ENCODE measurements around the gene CSNK2A2.

Gene CSNK2A2

DNA sequence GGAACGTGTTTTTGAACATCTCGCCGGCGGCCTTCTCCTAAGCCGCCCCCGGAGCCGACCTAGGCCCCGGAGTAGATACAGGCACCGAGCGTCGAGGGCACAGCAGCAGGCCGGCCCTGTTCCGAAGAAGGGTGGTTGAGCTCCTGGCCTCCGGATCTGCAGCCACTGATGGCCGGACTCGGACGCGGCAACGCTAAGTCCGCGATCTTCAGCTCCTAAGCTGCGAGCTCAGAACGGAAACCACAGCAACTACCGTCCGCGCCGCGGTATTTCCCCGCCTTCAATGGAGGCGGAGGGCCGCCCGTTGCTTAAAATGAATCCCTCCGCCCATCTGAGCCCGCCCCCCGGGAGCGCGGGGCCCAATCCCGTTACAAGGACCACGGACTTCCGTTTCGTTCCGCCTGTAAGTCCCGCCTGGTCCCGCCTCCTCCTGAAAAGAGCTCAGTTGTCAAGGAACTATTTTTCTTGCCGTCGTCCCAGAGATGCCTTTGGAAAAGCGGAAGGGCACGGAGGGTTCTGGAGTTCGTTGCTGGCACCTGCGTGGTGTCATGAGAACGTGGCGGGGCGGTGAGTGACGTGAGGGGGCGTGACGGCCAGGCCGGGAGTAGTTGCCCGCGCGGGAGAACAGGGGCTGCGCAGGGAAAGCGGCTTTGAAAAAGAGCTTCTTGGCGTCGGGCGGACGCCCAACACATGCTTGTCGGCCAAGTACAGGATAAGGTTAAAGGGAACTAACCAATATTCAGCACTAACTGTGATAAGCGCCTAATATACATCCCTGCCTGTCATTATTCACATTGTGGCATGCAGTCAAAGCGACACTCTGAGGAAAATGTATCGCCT lies 68.6 kb downstream of the CSNK2A2 start, which contains the start of gene CFAP20:
Gene CFAP20 (minus strand): TSS at position 285 of the 840 bp plus-strand sequence. CDS start 266 bp downstream, at position 19.
- DNase-seq, result peak; percentile 98

DNA sequence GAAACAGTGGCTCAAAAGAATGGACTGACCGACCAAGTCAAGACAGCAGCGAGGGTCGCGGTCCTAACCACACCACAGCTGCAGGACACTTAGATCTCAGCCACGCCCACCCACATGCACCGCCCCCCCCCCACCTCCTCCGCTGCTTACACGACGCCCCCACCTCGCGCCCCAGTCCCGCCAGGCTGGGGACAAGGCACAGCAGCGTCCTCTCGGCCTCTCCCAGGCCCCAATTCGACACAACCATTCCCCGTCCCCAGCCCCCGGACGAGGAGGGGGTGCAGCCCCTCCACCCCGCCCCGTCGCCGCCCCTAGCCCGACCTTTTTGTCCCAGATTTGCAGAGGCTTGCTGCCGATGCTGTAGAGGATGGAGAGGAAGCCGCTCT lies 69.2 kb downstream of the CSNK2A2 start:
- DNase-seq, result peak; percentile 36

DNA sequence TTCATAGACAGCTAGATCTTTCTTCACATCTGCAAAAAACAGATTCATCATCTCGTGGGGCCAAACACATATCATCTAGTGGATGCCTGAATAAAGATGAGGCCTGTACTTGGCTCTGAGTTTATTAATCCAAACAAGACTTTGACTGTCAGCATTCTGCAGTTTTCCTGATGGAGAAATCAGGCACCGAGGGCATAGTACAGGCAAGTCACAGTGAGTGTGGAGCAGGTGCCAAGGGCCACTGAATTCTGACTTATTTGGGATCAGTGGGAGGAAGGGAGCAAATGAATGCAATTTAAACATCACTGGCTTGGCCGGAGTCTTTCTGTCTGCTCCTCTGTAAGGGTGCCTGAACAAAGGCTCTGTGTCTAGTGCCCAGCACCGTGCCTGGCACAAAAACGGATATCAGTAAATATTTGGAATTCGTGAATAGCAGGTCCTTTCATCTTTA lies 69.7 kb downstream of the CSNK2A2 start:
- DNase-seq, result no peak

DNA sequence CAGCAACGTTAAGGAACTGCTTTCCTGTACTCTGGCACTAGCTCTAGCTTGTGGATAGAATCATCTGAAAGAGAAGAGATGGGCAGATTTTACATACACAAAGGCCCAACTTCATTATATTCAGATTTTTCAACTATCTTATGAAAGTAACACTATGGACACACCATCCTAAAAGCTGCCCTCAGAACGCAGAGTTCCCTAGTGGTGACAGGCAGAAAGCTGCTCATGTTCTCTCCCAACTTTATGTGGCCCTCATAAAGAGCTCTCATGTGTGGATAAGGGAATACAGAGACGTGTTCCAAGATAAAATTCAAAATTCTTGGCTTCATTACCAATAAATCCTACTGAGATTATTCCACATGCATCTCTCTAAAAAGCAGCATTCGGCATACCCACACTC lies 70.3 kb downstream of the CSNK2A2 start:
- no peak for DNase-seq

DNA sequence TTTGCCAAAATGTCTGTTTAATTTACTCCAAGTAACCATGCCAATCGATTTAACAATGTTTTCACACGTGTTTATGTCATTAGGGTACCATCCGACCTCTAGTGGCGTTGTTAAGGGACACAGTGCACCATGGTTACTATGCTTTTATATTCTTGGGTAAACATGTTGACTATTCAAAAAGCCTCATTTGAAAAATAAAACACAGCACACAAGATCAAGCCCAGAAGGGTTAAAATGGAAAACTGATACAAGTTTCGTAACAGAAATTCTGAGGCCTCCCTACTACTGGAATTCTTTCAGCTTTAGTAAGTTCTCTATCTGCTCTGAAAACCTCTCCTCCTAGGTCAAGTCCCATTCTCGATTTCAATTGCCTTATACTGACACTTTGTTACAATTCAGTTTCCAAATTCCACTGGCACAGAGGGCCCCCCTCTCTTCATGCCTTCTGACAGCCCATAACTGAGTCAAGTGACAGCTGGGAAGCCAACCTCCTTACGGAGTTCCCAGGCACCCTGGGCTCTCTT lies 70.8 kb downstream of the CSNK2A2 start:
- DNase-seq, result peak; percentile 9

DNA sequence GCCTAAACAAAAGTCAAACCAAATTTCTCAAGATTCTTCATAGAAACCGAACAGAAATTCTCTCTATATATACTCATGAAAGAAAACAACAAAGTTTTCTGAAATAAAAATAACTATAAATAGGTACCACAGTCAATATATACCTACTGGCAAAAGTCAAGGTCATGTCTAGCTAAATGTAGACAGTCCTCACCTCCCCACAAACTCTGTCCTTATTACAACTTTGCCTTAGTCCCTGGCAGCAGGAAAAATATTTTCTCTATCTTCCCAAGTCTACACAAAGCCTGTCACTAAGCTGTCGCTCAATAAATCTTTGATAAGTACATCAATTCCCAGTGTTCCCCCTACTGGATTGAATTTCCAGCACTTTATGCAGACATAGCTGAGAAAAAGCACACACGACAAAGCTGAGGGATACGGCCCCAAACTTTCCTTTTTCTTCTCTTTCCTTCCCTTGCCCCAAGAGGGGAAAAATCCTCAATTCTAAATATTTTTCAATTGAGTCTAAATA lies 71.4 kb downstream of the CSNK2A2 start:
- no peak for DNase-seq

DNA sequence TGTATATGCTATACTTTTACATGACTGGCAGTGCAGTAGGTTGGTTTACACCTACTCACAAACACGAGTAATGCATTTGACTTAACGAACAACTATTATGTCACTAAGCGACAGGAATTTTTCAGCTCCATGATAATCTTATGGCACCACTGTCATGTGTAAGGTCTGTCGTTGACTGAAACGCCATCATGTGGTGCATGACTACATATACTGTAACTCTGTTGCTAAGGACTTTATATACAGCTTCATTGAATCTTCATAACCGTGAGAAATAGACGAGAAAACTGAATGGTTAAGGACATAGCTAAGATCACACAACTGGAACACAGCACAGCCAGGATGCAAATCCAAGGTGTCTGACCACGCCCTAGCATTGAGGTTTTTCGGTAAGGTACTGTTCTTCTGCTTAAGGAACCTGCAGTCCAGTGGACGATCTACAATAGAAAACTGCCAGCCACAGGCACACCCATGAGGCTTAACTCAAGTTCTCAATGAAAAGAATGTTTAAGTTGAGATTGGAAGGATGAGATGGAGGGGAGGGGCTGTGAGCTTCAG lies 72.0 kb downstream of the CSNK2A2 start:
- DNase-seq, result no peak

DNA sequence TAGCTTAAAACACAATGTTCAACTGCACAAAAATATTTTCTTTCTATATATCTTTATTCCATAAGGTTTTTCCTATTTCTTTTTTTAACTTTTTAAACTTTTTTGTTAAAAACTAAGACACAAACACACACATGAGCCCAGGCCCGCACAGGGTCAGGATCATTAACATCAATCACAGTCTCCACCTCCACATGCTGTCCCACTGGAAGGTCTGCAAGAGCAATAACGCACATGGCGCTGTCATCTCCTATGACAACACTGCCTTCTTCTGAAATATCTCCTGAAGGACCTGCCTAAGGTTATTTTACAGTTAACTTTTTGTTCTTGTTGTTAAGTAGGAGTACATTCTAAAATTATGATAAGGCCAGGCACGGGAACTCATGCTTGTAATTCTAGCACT lies 72.9 kb downstream of the CSNK2A2 start:
- no peak for DNase-seq

DNA sequence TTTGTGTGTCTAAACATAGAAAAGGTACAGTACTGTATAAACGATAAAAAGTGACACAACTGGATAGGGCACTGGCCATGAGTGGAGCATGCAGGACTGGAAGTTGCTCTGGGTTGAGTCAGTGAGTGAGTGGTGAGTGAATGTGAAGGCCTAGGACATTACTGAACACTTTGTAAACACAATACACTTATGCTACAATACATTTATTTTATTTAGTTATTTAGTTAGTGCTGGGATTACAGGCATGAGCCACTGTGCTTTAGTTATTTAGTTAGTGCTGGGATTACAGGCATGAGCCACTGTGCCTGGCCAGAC lies 73.3 kb downstream of the CSNK2A2 start:
- DNase-seq, result no peak

DNA sequence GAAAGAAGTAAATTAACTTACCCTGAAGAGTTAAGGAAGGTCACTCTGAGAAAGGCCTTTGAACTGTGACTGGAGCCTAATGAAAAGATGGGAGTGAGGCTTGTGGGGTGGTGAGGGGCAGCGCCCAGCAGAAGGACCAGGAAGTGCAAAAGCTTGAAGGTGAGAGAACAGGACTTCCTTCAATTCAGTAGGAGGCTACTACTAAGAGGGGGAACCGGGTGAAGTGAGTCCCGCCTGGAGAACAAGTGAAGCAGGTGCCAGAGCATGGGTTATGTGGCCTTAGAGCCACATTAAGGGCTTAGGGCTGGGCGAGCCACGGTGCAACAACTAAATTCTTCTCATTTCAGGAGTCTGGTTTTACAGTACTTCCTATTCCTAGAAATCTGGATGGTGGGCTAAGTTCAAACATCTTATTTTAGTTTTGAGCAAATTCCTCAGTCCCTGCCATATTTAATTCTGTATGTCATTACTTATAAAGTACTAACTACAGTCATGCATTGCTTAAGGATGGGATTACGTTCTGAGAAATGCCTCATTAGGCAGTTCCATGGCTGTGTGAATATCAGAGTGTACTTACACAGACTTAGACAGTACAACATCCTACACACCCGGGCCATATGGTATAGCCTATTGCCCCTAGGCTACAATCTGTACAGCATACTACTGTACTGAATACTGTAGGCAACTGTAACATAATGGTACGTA lies 73.9 kb downstream of the CSNK2A2 start:
- no peak for DNase-seq

DNA sequence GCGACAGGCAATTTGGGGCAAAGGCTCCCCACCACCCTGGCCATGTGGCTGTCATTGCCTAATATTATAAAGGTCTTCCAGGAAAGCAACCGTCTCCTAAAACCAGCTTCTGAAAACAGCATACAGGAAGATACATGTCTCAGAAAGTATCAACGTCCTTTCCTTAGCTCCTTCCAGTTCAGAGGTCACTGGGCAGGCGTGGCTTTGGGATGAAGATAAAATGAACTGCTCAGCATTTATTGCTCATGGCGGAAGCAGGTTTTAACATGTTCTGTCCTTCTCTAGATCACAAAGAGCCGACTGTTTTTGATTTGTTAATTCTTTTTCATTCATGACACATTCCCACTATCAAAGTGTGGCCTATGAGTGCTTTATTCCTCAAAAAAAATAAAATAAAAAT lies 76.8 kb downstream of the CSNK2A2 start:
- DNase-seq, result no peak

DNA sequence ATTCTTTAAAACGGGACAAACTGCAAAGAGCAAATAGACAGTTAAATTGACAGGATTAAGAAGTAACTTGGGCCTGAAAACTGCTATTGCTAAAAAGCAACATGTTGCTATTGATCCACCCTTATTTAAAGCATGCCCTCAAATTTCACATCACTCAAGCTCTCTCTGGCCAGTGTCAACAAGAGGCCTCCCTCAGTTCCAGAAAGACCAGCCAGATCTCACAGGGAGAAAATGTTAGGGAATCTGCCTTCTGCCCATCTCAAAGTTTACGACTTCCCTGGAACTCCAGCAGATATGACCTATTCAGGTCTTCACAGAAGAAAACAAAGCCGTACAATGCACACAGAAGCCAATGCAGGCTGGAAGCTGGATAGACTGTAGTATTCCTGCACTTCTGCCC lies 77.7 kb downstream of the CSNK2A2 start:
- DNase-seq, result no peak

DNA sequence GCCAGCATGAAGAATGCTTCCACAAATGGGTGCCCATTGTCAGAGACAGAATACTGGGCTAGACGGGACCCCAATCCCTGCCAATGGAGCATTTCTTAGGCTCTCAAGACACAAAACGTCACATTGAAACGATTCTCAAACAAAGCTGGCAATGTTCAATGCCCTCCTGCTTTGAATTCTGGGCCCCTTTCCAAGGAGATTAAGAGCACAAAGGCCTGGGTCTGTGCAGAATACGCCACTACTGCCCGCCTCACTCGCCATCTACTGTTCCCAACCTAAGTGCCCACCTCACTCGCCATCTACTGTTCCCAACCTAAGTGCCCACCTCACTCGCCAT lies 78.4 kb downstream of the CSNK2A2 start:
- no peak for DNase-seq

DNA sequence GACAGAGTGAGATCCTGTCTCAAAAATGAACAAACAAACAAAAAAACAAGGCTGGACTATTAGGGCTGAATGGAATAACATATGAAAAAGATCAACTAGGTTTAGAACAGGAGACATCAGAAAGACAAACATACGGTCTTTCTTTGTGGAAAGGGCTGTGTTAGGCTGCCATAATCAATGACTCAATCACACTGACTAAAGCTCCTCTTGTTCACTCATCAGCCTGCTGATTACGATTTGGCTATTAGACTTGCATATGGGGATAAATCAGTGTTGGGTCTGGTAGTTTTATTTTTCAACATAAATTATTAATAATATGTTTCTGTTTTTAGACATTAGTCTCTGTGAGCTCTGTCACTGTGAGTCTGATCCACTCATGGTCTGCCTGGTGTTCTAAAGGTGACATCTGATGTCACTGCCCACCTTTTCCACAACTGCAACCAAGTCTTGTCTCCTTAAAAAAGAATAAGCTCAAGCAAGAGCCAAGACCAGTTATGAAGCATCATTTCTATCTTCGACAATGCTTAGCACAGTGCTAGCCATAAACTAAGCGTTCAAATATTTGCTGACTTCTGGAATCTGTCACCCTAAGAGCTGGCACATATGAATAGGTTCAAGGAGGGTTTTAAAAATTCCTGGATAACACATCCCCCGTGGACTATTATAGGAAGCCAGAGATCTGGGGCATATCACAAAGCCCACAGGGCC lies 79.0 kb downstream of the CSNK2A2 start:
- no peak for DNase-seq

DNA sequence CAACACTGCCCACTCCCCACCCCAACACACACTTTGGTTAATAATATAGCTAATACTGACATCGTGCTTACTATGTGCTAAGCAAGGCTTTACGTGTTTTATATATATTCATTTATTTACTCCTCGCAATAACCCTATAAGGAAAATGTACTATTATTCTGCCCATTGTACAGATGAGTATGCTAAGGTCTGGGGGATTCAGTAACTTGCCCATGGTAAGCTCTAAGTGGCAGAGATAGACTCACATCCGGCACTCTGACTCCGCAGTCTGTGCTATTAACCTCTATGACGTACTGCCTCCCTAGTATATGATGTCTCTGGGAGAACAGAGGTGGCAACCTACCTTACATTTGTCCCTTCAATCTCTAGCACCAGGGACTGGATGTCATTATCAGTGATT lies 81.4 kb downstream of the CSNK2A2 start:
- no peak for DNase-seq

DNA sequence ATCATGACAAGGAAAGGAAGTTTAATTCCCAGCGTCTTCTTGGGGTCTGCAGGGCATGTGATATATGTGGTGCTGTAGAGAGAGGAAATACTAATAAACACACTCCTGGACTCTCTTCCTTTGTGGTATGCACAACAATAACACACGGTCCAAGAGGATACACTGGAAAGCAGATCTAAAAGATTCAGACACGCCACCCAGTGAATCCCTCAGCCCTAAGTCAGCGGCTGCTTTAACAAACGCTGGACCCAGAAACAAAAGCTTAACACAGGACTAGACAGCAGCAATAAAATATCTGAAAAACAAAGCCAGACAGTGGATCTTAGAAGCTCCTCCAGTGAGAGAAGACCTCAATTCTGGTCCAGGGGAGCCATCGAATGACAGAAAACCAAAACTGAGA lies 81.8 kb downstream of the CSNK2A2 start:
- DNase-seq, result no peak

DNA sequence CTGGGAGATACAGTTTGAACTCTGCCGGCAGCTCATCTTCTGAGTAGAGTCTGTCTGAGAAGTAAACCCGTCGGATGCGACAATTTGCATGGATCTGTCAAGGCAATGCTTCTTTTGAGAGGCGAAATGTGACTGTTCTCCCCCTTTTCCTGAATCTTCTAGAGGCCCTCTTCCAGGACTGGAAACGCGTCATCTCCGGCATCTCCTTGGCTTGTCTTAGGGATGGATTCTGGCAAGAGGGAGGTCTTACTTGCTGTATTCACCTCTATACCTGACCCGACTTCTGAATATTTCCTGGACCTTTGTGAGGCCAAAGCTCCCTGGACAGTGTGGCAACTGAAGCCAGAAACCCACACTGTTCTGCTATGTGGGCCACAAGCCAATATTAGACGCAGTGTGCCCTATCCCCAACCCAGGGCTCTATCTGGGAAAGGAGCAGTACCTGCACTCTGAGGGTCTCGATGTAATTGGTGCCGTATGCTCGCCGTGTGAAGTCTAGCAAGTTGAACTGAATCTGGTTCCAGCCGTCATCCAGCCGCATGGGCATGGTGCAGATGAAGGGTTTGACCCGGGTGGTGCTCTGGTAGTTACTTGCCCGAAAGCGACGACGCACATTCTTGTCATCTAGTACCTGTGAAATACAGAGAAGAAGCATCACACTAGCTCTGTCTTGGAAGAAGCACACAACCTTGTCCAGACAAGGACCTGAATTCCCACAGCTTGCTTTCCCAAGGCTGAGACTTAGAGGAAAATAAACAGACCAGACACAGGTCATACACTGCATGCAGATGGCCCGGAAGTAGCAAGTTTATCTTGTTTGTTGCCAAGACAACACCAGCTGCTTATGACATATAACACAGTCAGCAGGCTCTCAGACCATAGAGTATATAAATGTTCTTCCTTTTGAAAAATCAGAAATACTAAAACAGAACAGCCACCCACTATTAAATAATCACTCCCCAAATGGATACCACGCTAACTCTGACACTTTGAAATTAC lies 82.8 kb downstream of the CSNK2A2 start:
- DNase-seq, result no peak

DNA sequence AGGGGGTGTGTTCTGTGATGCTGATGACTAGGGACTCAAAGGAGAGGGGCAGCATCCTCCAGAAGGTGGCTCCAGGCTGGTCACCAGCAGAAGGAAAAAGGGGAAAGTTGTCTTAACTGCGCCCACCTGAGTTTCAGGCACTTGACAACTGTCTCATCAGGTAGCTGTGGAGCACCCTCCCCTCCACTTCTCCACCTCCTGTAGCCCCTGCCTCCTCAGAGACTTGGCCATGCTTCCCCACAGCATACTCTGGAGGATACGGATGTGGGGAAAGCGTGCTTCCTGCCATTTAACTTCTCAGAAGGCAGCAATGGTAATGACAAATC lies 86.6 kb downstream of the CSNK2A2 start:
- no peak for DNase-seq

DNA sequence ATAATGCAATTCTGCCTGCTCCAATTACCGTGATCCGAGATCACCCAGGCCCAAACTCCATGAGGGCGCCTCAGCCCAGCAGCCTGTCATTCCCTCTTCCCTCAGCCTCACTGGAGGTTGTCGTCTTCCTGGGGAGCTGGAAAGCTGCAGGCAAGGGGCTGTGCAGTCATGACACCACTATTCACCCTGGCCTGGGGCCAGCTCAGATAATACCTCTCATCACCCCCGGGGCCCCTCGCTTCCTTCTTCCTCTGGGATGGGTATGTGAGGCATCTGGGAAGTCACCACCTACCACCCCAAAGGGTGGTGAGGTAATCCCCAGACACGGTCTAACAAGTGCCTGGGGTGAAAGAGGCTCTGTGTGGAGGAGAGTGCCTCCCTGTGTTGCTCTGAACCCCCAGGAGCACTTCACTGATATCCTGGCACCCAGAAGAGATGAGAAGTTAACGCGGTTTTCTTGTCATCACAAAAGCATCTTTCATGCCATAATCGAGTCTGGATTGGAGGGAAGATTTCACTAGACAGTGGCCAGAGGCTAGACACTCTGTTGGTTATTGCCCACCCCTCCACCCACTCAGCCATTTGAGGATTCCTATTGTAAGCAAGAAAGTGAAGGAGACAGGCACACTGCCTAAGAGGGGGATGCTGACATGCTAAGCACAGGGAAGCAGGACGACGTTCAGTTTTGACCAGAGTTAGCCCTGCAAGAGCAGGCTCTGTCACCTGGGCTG lies 87.2 kb downstream of the CSNK2A2 start:
- no peak for DNase-seq

DNA sequence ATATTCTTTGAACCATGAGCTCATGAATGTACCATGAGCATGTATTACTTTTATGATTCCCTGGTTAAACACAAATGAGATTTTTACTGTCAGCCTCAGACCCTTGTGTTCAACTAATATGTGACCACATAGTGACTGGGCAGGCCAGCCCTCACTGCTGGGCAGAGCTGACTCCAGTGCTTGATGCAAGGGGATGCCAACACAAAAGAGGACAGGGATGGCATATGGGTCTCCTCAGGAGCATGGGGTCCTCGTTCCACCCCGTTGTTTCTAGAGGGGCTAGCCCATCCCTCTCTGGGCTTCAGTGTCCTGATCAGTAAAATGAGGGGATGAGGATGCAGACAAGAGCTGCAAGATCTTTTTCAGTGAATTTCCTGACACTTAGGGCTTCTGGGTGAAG lies 88.0 kb downstream of the CSNK2A2 start:
- no peak for DNase-seq

DNA sequence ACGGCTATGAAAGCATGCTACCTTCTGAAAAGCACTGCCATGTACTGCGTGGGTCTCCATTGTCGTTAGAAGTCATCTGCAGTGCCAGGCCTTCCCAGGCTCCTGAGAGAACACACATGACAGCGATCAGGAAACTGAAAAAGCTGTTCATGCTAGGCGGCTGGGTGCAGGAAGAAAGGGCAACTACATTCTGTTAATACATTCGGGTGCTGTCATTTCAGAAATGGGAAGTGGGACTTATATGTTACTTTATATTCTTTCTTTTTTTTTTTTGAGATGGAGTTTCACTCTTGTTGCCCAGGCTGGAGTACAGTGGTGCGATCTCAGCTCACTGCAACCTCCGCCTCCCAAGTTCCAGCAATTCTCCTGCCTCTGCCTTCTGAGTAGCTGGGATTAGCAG lies 88.6 kb downstream of the CSNK2A2 start:
- no peak for DNase-seq

Measured in CD4-positive, alpha-beta T cell treated with Interleukin-6 for 4 hours (primary cell).